Measurements from ENCODE around the gene GJA10. TPM values are rescaled to one million over a fixed set of nuclear protein-coding genes. Genes with fewer than 3 reads are reported as not detected.
A peak's percentile ranks its signal among the peaks of the same experiment; 100 is the strongest.

Gene GJA10
- total RNA-seq, 1 experiment from 2014 or later, result not detected

DNA sequence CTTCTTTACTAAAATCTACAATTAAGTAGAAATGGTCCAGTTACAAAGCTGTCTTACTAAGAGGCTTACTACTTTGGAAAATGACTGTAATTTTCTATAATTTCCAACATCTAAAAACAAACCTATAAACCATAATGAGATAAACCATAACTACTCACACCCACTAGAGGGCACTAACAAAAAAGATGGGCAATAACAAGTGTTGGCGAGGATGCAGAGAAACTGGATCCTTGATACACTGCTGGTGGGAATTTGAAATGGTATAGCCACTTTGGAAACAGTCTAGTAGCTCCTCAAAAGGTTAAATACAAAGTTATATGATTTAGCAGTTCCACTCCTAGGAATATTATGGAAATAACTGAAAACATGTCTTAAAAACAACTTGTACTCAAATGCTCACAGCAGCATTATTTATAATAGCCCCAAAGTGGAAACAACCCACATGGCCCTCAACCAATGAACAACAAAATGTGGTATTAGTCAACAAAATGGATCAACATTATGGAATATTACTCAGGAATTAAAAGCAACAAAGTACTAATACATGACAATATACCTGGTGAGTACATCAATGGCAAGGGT lies 50.6 kb downstream of the GJA10 start:
- ChIA-PET POLR2A (interaction anchor here (0.7 kb wide), 1 partner anchor 454 kb away, joined by 4 read pairs; no protein-coding TSS in a partner anchor), CTCF (interaction anchor here (0.6 to 9.8 kb wide), 9 partner anchors 10 to 532 kb away, joined by 3 to 200 read pairs (median 4); no protein-coding TSS in a partner anchor)
- H3K36me3 Mint-ChIP-seq (ENCODE audit: insufficient read depth, unreplicated experiment), result peaks cover 5% of the 10 kb centered on the region
- H3K27me3 Mint-ChIP-seq (ENCODE audit: insufficient read depth, unreplicated experiment), result no peaks in the 10 kb centered on the region
- no TSS peak for BruUV-seq (replicated peaks)
- H3K27ac Mint-ChIP-seq (ENCODE audit: low read depth, unreplicated experiment), result no peak overlapping the region
- DNase-seq (ENCODE audit: unreplicated experiment), result peak; percentile 28
- peaks cover 21% of the 10 kb centered on the region for H3K4me1 Mint-ChIP-seq (ENCODE audit: insufficient read depth, unreplicated experiment)
- no peak overlapping the region for H3K4me3 Mint-ChIP-seq (ENCODE audit: unreplicated experiment)
- TF ChIP-seq, protein P1, sequence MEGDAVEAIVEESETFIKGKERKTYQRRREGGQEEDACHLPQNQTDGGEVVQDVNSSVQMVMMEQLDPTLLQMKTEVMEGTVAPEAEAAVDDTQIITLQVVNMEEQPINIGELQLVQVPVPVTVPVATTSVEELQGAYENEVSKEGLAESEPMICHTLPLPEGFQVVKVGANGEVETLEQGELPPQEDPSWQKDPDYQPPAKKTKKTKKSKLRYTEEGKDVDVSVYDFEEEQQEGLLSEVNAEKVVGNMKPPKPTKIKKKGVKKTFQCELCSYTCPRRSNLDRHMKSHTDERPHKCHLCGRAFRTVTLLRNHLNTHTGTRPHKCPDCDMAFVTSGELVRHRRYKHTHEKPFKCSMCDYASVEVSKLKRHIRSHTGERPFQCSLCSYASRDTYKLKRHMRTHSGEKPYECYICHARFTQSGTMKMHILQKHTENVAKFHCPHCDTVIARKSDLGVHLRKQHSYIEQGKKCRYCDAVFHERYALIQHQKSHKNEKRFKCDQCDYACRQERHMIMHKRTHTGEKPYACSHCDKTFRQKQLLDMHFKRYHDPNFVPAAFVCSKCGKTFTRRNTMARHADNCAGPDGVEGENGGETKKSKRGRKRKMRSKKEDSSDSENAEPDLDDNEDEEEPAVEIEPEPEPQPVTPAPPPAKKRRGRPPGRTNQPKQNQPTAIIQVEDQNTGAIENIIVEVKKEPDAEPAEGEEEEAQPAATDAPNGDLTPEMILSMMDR (IDR thresholded peaks at IDR 0.05; ENCODE audit: unreplicated experiment), result peak; percentile 20
- no peaks in the 10 kb centered on the region for H3K9me3 Mint-ChIP-seq (ENCODE audit: unreplicated experiment)
- intact Hi-C loops (cut with micrococcal nuclease), result loop anchor here (5.0 kb wide), 1 partner anchor 142 kb away; no protein-coding TSS in a partner anchor

Other genes starting within 250 kb of the GJA10 start
- 31.1 and 39.2 TPM in 2 replicates for gene MDN1, start 74.7 kb upstream of the GJA10 start, total RNA-seq (2022)
- 11.3 and 11.5 TPM in 2 replicates for gene CASP8AP2, start 64.6 kb upstream of the GJA10 start, total RNA-seq (2022)